Measurements from ENCODE around the gene NBAS. TPM values are rescaled to one million over a fixed set of nuclear protein-coding genes. Genes with fewer than 3 reads are reported as not detected.

NBAS gene
- total RNA-seq, 1 experiment from 2014 or later: 32.5 TPM

- Histone ChIP-seq H4K8ac (replicated peaks; ENCODE audit: insufficient read length, low read depth, low read length) (no peak overlapping the region), H4K5ac (ENCODE audit: insufficient read length, low read depth, low read length) (no peak overlapping the region), H3T11ph (ENCODE audit: low read length) (no peak overlapping the region), H3K79me2 (ENCODE audit: insufficient read depth, low read length) (no peaks in the 10 kb centered on the region), H2BK120ac (ENCODE audit: low read depth, low read length, poor library complexity, severe bottlenecking) (no peak overlapping the region), H3K4ac (ENCODE audit: low read depth, low read length) (no peak overlapping the region), H3K9ac (ENCODE audit: extremely low read depth, insufficient read length, low read length) (no peak overlapping the region), H3K23me2 (ENCODE audit: insufficient read length, low read depth, low read length, poor library complexity, severe bottlenecking) (no peaks in the 10 kb centered on the region), H2BK12ac (ENCODE audit: insufficient read length, low read depth, low read length) (no peak overlapping the region), H4K20me1 (ENCODE audit: control insufficient read depth, insufficient read depth, insufficient read length) (no peaks in the 10 kb centered on the region), H3K79me1 (ENCODE audit: insufficient read depth, low read depth, low read length, poor library complexity, severe bottlenecking) (no peaks in the 10 kb centered on the region), H3K9me3 (ENCODE audit: control insufficient read depth, low read depth, low read length) (no peaks in the 10 kb centered on the region), H2AK5ac (ENCODE audit: insufficient read length, low read length) (no peak overlapping the region), H2AFZ (ENCODE audit: low read length) (no peak overlapping the region), H3K4me2 (ENCODE audit: insufficient read depth, insufficient read length, low read length) (no peak overlapping the region), H3K27ac (ENCODE audit: insufficient read length, low read depth, low read length) (no peak overlapping the region), H2BK20ac (ENCODE audit: low read depth, low read length, poor library complexity, severe bottlenecking) (no peak overlapping the region), H3K14ac (ENCODE audit: insufficient read depth, low read length) (no peak overlapping the region), H3K56ac (ENCODE audit: insufficient read length, low read depth, low read length) (no peak overlapping the region), H3K27me3 (ENCODE audit: insufficient read depth, low read length) (no peaks in the 10 kb centered on the region), H3K4me1 (ENCODE audit: insufficient read depth, low read length) (no peaks in the 10 kb centered on the region), H2BK15ac (ENCODE audit: low read depth, low read length) (no peak overlapping the region), H4K91ac (ENCODE audit: insufficient read length, low read depth, low read length) (no peak overlapping the region), H3K18ac (ENCODE audit: insufficient read length, low read depth, low read length) (no peak overlapping the region), H3K23ac (ENCODE audit: insufficient read length, low read depth, low read length) (no peak overlapping the region), H2BK5ac (ENCODE audit: insufficient read length, low read length) (no peak overlapping the region)
- no peak for DNase-seq
- H3K4me3 Mint-ChIP-seq: no peak overlapping the region
- no peak overlapping the region for H3K27ac Mint-ChIP-seq
- no peaks in the 10 kb centered on the region for H3K27me3 Mint-ChIP-seq (ENCODE audit: low read depth)
- no peaks in the 10 kb centered on the region for H3K36me3 Mint-ChIP-seq (ENCODE audit: insufficient read depth in 1 of 3, low read depth in 3 of 3)
- no CpG with 5 or more reads among the region's 3 CpGs for WGBS (ENCODE audit: extremely low coverage, insufficient read length, low lambda C conversion rate)
- no peaks in the 10 kb centered on the region for H3K9me3 Mint-ChIP-seq
- H3K4me1 Mint-ChIP-seq: no peaks in the 10 kb centered on the region
- TF ChIP-seq CTCF (conservative IDR thresholded peaks at IDR 0.05): no peak
These were observed 10.6 kb upstream of the NBAS start for GRCh38 chr2:15571729-15572128.
